ENCODE results near the gene ZFYVE9. TPM values are rescaled to one million over a fixed set of nuclear protein-coding genes. Genes with fewer than 3 reads are reported as not detected.
"Not testable (repeated sequence)": the region's sequence is repeated elsewhere in the genome, so short reads cannot be mapped to it uniquely, and the experiment has no call there.

The ZFYVE9 gene
- total and polyA plus RNA-seq, 2 of the 4 experiments (the other 2 are of a cell fraction), result 8.3 to 28.7 TPM

- H4K91ac ChIP-seq (ENCODE audit: insufficient read depth, low read depth, low read length), result no peak overlapping the region
- no TSS peak for BruUV-seq (replicated peaks)
- no peak overlapping the region for H2AK5ac ChIP-seq (ENCODE audit: low read depth, low read length)
- POLR2A ChIA-PET (ENCODE audit: unreplicated experiment), result no interaction called here
- ATAC-seq (ENCODE audit: low read depth), result no peak
- H3K9ac ChIP-seq (ENCODE audit: low read depth, low read length), result no peak overlapping the region
- no peak overlapping the region for H2AK9ac ChIP-seq (replicated peaks; ENCODE audit: low read depth, low read length, poor library complexity)
- H3K56ac ChIP-seq (ENCODE audit: extremely low read depth, insufficient read depth, low read length), result no peak overlapping the region
- H3K4me1 ChIP-seq (ENCODE audit: control insufficient read depth, insufficient read depth, low read length), result no peaks in the 10 kb centered on the region
- H3K18ac ChIP-seq (ENCODE audit: low read depth, low read length), result no peak overlapping the region
- H3K27me3 ChIP-seq (ENCODE audit: control insufficient read depth, insufficient read depth, low read length), result no peaks in the 10 kb centered on the region
- H4K8ac ChIP-seq (ENCODE audit: low read depth in 2 of 2, low read length in 2 of 2), result no peak overlapping the region
- no peak overlapping the region for H2BK20ac ChIP-seq (ENCODE audit: low read depth, low read length)
- no peaks in the 10 kb centered on the region for H4K20me1 ChIP-seq (ENCODE audit: insufficient read depth, low read length)
- in situ Hi-C loops (cut with MboI; ENCODE audit: low sequenced_read_pairs) (no loop called here), intact Hi-C loops (cut with micrococcal nuclease) (no loop called here), dilution Hi-C loops (cut with HindIII; ENCODE audit: low sequenced_read_pairs, unreplicated experiment) (no loop called here)
- no peak overlapping the region for H2BK15ac ChIP-seq (ENCODE audit: low read depth, low read length)
- no peak overlapping the region for H3K27ac ChIP-seq (ENCODE audit: insufficient read depth, low read length)
- no peak overlapping the region for H3K4ac ChIP-seq (ENCODE audit: low read depth, low read length)
- no peaks in the 10 kb centered on the region for H3K36me3 ChIP-seq (ENCODE audit: control insufficient read depth, insufficient read depth, low read length)
- no peak overlapping the region for H3K14ac ChIP-seq (replicated peaks; ENCODE audit: low read depth, low read length)
- CTCF ChIA-PET, result no interaction called here
- H3K9me3 ChIP-seq (ENCODE audit: control insufficient read depth, insufficient read depth, low read length), result no peaks in the 10 kb centered on the region
- no peaks in the 10 kb centered on the region for H3K9me1 ChIP-seq (ENCODE audit: insufficient read depth, low read length)
- TF ChIP-seq SMC3 (IDR thresholded peaks at IDR 0.05; ENCODE audit: low read depth, low read length) (no peak), RFX5 (IDR thresholded peaks at IDR 0.05; ENCODE audit: low read depth, low read length) (no peak), MAFK (IDR thresholded peaks at IDR 0.05; ENCODE audit: low read depth, low read length) (no peak), CHD1 (IDR thresholded peaks at IDR 0.05; ENCODE audit: low read depth, low read length) (no peak), NFE2L2 (IDR thresholded peaks at IDR 0.05; ENCODE audit: low read depth, low read length) (no peak), MXI1 (IDR thresholded peaks at IDR 0.05; ENCODE audit: borderline replicate concordance, low read depth, low read length) (no peak), POLR2A (IDR thresholded peaks at IDR 0.05; ENCODE audit: low read depth, low read length) (no peak), RAD21 (IDR thresholded peaks at IDR 0.05; ENCODE audit: low read length) (no peak)
- TF ChIP-seq, protein P1, sequence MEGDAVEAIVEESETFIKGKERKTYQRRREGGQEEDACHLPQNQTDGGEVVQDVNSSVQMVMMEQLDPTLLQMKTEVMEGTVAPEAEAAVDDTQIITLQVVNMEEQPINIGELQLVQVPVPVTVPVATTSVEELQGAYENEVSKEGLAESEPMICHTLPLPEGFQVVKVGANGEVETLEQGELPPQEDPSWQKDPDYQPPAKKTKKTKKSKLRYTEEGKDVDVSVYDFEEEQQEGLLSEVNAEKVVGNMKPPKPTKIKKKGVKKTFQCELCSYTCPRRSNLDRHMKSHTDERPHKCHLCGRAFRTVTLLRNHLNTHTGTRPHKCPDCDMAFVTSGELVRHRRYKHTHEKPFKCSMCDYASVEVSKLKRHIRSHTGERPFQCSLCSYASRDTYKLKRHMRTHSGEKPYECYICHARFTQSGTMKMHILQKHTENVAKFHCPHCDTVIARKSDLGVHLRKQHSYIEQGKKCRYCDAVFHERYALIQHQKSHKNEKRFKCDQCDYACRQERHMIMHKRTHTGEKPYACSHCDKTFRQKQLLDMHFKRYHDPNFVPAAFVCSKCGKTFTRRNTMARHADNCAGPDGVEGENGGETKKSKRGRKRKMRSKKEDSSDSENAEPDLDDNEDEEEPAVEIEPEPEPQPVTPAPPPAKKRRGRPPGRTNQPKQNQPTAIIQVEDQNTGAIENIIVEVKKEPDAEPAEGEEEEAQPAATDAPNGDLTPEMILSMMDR (conservative IDR thresholded peaks at IDR 0.05; ENCODE audit: low read depth, low read length), result no peak
- DNase-seq, result no peak
- no peak overlapping the region for H2BK5ac ChIP-seq (ENCODE audit: low read depth, low read length, poor library complexity, severe bottlenecking)
- no peak overlapping the region for H3K4me2 ChIP-seq (ENCODE audit: low read depth, low read length)
- H3K23ac ChIP-seq (ENCODE audit: low read depth, low read length), result no peak overlapping the region
- no peak overlapping the region for H3K4me3 ChIP-seq (ENCODE audit: insufficient read depth, low read depth, low read length)
- H4K5ac ChIP-seq (ENCODE audit: low read depth, low read length), result no peak overlapping the region
- H3K79me1 ChIP-seq (ENCODE audit: low read depth in 1 of 2, low read length in 2 of 2), result peaks cover 11 to 15% of the 10 kb centered on the region in 2 experiments; a peak in 3 of 4 replicates
- H2AFZ ChIP-seq (replicated peaks; ENCODE audit: low read length, poor library complexity), result no peak overlapping the region
- 90% methylated on average over 2 of the region's 3 CpGs; no CpG with 5 or more reads in 1 of the 2 experiments for WGBS, 2 experiments (ENCODE audit: extremely low coverage in 2 of 2, insufficient read length in 1 of 2)
- H2BK120ac ChIP-seq (ENCODE audit: low read depth, low read length), result no peak overlapping the region
These were observed 38.3 kb downstream of the ZFYVE9 start for GRCh38 chr1:52180176-52180575.

DNA sequence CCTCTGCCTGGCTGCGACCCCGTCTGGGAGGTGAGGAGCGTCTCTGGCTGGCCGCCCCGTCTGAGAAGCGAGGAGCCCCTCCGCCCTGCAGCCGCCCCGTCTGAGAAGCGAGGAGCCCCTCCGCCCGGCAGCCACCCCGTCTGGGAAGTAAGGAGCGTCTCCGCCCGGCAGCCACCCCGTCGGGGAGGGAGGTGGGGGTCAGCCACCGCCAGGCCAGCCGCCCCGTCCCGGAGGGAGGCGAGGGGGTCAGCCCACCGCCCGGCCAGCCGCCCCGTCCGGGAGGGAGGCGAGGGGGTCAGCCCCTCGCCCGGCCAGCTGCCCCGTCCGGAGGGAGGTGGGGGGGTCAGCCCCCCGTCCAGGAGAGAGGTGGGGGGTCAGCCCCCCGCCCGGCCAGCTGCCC, 39.9 kb downstream of the ZFYVE9 start:
- H2AK9ac ChIP-seq (replicated peaks; ENCODE audit: low read depth, low read length, poor library complexity); POLR2A ChIA-PET (ENCODE audit: unreplicated experiment); H3K23ac ChIP-seq (ENCODE audit: low read depth, low read length); H2BK15ac ChIP-seq (ENCODE audit: low read depth, low read length); H3K56ac ChIP-seq (ENCODE audit: extremely low read depth, insufficient read depth, low read length); H3K36me3 ChIP-seq (ENCODE audit: control insufficient read depth, insufficient read depth, low read length); H2AFZ ChIP-seq (replicated peaks; ENCODE audit: low read length, poor library complexity); H2AK5ac ChIP-seq (ENCODE audit: low read depth, low read length); H4K5ac ChIP-seq (ENCODE audit: low read depth, low read length); H2BK20ac ChIP-seq (ENCODE audit: low read depth, low read length); H3K9me3 ChIP-seq (ENCODE audit: control insufficient read depth, insufficient read depth, low read length); H2BK120ac ChIP-seq (ENCODE audit: low read depth, low read length); H3K4me1 ChIP-seq (ENCODE audit: control insufficient read depth, insufficient read depth, low read length); H4K91ac ChIP-seq (ENCODE audit: insufficient read depth, low read depth, low read length); dilution Hi-C loops (cut with HindIII; ENCODE audit: low sequenced_read_pairs, unreplicated experiment); intact Hi-C loops (cut with micrococcal nuclease); H3K9me1 ChIP-seq (ENCODE audit: insufficient read depth, low read length); H3K4ac ChIP-seq (ENCODE audit: low read depth, low read length); H3K18ac ChIP-seq (ENCODE audit: low read depth, low read length); H3K4me2 ChIP-seq (ENCODE audit: low read depth, low read length); H3K27ac ChIP-seq (ENCODE audit: insufficient read depth, low read length); H3K4me3 ChIP-seq (ENCODE audit: insufficient read depth, low read depth, low read length); H4K8ac ChIP-seq (ENCODE audit: low read depth in 2 of 2, low read length in 2 of 2); DNase-seq; BruUV-seq (replicated peaks); ATAC-seq (ENCODE audit: low read depth); H3K27me3 ChIP-seq (ENCODE audit: control insufficient read depth, insufficient read depth, low read length); H3K14ac ChIP-seq (replicated peaks; ENCODE audit: low read depth, low read length); H3K9ac ChIP-seq (ENCODE audit: low read depth, low read length); H2BK5ac ChIP-seq (ENCODE audit: low read depth, low read length, poor library complexity, severe bottlenecking); H4K20me1 ChIP-seq (ENCODE audit: insufficient read depth, low read length); CTCF ChIA-PET; in situ Hi-C loops (cut with MboI; ENCODE audit: low sequenced_read_pairs): not testable (repeated sequence)
- H3K79me1 ChIP-seq (ENCODE audit: low read depth in 1 of 2, low read length in 2 of 2), result peaks cover 14 to 15% of the 10 kb centered on the region in 2 experiments; a peak in 3 of 4 replicates
- WGBS, 2 experiments (ENCODE audit: extremely low coverage in 2 of 2, insufficient read length in 1 of 2), result 95% methylated on average over 9 of the region's 36 CpGs; no CpG with 5 or more reads in 1 of the 2 experiments

Measured in IMR-90 (cell line).